Fibroblast of skin of right quadriceps (primary cell): ENCODE results near the gene RSPH1.

ENCODE experiments used
- DNase-seq: peaks from one replicate; pipeline ENCODE4 v3.0.0-alpha.2; 2013

RSPH1 gene

DNA sequence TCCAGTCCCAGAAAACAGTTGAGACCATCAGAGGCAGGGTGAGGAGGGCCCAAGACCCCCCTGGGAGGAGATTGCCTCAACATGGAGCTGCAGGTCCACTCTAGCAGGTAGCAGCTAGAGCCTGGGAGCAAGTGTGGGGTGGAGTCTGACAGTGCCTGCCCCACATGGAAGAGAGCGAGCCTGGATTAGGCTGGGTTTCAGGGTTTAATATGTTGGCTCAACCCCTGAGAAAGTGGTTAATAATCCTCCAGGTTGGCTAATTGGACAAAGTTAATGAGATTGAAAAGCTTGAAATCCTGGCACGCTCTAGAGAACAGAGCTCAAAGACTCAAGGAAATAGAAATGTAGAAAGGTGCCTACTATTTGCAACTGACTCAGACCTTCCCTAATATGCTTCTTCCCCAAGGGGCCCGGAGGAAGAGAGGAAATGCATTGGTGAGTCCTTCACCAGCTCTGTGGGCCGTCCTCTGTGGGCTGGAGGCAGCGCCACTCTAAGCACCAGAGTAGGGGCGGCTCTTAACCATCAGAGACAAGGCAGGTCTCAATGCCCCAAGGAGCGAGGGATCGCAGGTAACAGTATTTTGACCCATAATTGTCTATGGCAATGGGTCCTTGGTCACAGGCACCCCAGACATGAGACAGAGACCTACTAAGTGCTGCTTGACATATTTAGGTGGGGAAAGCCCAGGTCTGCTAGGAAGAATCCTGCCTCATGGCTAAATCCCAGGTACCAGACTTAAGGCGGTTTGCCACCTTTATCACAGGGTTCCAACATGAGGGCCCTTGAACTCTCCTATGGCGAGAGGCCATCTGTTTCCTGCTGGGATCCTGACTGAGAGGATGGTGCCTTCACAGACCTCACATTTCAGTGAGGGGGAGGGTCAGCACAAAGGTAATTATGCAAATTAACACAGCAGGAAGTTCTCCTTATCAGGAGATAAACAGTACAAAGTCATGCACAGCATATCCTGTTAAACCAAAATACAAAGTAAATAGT is 33.8 kb downstream of the RSPH1 start:
- DNase-seq: no peak

- no peak for DNase-seq
These were observed 34.9 kb downstream of the RSPH1 start for GRCh38 chr21:42461185-42461520.

GRCh38 chr21:42460391-42461184 is 35.4 kb downstream of the RSPH1 start:
- no peak for DNase-seq

DNA sequence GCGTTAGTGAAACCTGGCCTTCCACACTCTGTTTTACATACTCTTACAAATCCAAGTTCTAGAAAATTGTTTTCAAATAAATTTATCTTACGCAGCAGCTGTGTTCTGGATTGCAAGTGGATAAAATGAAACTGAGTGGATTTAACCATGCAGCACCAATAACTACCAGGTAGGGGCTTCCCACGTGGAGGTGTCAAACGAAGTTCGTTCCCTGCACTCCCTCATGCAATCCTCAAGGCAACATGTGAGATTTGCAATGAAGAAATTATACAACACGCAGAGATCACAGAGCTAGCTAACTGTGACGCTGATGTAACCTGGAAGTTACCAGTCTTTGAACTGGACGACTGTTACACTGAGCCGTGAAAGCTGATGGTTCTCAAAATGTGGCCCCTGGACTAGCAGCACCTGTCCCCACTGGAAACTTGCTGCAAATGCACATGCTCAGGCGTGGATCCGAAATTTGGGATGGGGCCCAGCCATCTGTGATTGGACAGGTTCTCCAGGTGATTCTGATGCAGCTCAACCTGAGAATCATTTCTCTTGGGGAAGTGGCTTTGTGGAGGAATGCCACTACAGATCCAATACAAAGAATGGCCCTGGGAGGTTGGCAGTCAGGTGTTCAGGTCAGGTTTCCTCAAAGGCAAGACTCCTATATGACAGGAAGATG is 36.3 kb downstream of the RSPH1 start:
- DNase-seq: no peak

DNA sequence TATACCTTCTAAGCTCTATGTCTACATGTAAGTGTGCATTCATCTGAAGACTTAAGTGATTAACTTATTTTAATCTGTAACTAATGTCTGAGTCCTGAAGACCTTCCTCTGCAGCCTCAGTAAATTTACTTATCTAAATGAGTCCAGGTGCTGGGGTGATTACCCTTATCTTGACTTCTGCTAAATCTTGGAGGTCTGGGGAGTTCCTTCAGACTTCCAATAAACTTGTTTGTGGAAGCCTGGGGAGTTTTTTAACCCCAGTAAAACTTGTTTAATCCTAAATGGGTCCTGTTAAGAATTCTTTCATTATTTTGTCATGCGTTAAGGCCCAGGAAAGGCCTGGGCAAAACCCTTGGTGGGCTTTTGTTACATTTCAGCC is 37.0 kb downstream of the RSPH1 start:
- DNase-seq: no peak

- DNase-seq: no peak
These were observed 39.6 kb downstream of the RSPH1 start for GRCh38 chr21:42456457-42456856.

DNA sequence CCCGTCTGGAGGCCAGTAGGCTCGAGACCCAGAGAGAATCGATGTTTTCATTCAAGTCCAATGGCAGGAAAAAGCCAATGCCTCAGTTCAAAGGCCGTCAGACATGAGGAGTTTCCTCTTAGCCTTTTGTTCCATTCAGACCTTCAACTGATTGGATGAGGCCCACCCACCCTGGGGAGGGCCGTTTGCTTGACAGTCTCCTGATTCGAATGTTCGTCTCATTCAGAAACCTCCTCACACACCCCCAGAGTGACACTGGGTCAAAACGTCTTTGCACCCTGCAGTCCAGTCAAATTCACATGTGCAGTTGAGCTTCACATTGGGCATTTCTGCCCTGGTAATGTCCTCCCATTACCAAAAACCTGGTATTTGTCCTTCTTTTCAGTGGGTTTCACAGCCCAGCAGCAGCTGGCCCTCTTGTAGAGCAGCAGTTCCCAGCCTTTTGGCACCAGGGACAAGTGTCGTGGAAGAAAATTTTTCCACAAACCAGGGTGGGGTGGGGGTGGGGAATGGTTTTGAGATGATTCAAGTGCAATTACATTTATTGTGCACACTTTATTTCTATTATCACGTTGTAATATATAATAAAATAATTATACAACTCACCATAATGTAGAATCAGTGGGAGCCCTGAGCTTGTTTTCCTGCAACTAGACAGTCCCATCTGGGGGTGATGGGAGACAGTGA is 40.1 kb downstream of the RSPH1 start:
- DNase-seq: no peak

DNA sequence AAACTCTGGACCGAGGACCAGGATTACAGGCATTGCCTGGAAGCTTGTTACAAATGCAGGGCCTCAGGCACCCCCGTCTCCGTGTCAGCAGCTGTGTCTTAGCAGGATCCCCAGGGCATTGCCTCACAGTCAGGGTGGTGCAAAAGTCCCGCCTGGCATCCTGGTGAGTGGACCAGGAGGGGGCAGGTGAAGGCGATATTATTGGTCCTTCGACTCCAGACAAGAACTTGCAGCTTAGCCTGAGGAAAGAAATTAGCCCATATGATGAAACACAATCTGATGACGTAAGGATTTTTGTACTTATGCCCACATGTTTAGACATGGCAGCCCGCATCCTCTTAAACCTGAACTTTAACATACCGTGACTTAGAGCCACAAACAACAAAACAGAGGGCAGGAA is 40.8 kb downstream of the RSPH1 start:
- DNase-seq: no peak

DNA sequence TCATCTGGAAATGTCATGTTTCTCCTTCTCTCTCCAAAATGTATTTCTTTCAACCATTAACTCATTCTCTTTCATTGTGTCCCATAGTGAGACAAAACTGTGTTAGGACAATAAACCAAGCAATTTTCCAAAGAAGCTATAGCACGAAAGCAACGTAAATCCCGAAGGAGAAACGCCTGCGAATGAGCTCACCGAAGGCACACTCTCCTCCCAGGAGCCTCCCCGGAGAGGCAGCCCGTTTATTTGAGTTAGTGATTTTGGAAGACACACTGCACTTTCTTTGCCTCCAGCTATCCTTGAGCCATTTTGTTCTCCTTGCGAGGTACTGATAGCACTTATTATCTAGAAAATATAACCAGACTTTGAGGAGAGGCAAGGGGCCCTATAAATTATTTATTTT is 41.2 kb downstream of the RSPH1 start:
- no peak for DNase-seq

DNA sequence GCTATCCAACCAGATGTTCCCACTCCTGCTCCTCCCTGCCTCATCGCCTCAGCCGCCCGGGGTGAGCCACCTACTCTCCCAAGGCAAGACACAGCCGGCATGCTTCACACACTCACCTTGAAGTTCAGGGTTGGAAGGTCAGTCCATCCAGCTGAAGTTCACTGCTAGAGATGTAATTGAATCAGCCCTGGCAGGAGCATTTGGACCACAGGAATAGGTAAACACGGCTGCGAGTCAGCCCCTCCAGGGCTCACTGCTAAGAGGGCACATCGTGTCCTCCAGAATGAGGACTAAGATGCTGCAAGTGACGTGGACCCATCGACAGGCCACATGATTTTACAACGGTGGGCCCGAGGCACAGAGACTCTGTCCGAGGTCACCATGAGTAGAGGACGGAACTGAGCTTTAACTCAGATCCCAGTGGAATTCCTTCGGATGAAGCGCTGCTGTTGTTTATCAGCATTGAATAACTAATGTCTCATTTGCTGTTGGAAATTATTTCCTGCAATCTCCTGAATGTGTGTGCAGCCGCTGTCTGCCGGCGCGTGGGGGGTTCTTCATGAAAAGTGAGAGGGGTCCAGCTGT is 41.9 kb downstream of the RSPH1 start:
- no peak for DNase-seq

DNA sequence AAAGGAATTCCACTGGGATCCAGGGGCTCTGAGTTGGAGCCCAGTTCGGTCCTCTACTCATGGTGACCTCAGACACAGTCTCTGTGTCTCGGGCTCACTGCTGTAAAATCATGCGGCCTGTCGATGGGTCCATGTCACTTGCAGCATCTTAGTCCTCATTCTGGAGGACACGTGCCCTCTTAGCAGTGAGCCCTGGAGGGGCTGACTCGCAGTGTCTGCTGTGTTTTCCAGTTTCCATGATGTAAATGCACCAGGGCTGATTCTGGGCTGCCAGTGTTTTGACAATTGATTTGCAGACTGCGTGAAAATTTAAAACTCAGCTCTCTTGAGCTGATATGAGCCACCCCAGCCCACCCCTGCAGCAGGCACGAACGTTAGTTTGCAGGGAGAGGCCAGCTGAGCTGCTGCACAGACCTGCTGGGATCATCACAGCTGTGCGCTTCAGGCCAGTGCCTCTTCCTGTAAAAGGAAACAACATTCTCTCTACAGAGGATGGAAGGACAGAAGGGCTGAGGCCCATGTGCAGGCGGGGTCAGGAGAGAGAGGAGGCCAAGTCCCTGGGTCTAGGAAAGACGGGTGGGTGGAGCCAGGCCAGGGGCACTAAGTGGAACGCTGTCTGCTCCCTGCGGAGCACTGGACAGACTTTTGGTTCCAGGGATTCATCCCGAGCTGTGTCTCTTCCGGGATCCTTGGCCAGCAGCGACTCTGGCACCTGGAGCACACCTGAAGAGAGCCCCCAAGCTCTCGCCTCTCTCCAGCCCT is 42.6 kb downstream of the RSPH1 start:
- no peak for DNase-seq

- DNase-seq: no peak
These were observed 43.4 kb downstream of the RSPH1 start for GRCh38 chr21:42452401-42453223.

- no peak for DNase-seq
These were observed 44.1 kb downstream of the RSPH1 start for GRCh38 chr21:42451941-42452340.

DNA sequence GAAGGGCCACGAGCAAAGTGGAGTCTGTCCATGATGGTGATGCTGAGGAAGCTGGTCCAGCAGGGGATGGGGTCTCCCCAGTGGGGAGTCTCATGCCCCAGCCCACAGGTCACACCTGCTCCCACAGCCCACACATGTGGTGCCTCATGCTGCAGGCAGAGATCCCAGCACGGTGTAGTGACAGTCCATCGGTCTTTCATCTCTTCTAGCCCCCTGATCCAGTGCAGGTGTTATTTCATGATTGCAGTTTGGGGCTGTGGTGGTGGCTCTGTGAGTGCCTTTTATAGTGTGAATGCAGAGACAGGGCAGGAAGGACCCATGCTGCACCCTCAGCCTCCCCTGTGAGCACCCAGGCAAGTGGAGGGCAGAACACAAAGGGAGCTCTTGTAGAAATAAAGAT is 47.3 kb downstream of the RSPH1 start:
- DNase-seq: no peak

DNA sequence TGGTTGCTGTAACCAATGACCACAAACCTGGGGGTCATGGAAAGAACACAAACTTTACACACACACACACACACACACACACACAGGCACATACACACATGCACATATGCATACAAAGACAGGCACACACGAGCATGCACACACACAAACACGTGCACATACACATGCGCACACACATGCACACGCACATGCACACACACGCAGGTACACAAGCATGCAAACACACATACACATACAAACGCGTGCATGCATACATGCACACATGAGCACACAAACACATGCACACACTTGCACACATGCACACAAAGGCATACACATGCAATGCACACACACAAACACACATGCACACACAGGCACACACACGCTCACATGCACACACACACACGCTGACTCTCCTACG is 48.3 kb downstream of the RSPH1 start:
- DNase-seq: no peak

DNA sequence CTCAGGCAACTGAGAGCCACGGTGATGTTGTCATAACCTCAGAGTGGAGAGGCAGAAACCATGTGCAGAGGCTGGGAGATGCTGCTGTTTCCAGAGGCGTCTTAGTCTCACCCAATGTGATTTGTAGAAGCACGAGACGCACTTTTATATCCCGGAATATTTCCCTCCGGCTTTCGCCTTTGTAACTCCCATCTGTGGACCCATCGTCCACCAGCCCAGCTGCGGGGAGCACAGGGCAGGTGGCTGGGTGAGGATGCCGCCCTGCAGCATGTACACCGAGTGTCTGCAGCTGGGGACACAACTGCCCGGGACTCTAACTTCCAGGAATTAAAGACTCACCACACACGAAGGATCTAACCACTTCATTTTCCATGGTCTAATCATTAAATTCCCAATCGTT is 48.8 kb downstream of the RSPH1 start:
- no peak for DNase-seq

DNA sequence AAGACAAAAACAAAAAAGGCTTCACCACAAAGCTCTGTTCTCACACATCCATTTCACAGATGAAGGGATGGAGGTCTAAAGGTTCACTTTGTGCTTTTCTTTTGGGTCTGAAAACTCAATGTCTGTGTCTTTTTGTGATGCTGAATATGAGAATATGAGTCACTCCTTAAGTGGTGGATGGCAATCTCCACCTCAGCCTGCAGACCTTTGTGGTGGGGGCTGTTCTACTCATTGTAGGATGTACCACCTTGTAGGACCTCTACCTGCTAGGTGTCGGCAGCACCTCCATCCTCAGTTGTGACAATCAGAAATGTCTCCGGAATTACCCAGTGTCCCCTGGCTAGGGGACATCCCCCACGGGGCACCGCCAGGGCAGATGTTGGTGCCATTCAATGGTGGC is 49.5 kb downstream of the RSPH1 start:
- no peak for DNase-seq

DNA sequence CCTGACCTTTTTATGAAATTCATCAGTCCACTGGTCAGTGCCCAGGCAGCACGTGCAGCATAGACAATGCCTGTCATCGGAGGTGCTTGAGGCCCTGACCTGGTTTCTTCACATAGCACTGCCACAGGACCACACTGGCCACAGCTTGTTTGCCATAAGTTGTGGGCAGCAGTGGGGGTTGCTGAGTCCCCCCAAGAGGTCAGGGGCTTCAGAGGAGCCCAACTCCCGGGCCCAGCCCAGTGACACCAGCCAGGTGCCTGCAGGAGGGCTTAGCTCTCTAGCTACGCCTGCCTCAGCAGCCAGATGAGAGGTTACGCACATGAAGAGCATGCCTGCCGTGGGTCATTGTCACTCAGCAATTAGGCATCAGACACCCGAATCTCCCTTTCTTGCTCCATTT is 50.7 kb downstream of the RSPH1 start:
- DNase-seq: no peak

DNA sequence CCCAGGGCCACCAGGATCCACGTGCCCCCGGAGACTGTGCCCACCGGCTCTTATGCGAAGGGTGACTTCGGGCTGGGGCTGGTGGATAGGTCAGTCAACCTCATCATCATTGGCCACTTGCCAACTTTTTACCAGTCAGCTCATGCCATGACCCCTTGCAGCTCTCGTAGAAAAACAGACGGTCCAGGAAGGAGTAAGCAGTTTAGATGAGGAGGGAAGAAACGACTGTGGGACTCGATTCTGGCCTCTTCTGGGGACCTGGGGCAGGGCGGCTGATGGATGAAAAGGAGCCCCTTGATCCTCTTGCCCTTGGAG is 51.3 kb downstream of the RSPH1 start:
- DNase-seq: no peak

- no peak for DNase-seq
These were observed 51.9 kb downstream of the RSPH1 start for GRCh38 chr21:42443876-42444744.
